ENCODE results near the gene NEU4. TPM values are rescaled to one million over a fixed set of nuclear protein-coding genes. Genes with fewer than 3 reads are reported as not detected.

NEU4 gene
- total and polyA plus RNA-seq, 2 of the 4 experiments (the other 2 are of a cell fraction), result not detected

- Histone ChIP-seq H3K4me3 (ENCODE audit: insufficient read depth, low read depth, low read length) (no peak overlapping the region), H4K20me1 (ENCODE audit: insufficient read depth, low read length) (no peaks in the 10 kb centered on the region; the same call in 1 of the 2 replicates), H3K56ac (ENCODE audit: extremely low read depth, insufficient read depth, low read length) (no peak overlapping the region), H2AK9ac (replicated peaks; ENCODE audit: low read depth, low read length, poor library complexity) (no peak overlapping the region), H3K9me3 (ENCODE audit: control insufficient read depth, insufficient read depth, low read length) (no peaks in the 10 kb centered on the region), H4K8ac (ENCODE audit: low read depth in 2 of 2, low read length in 2 of 2) (no peak overlapping the region), H3K4ac (ENCODE audit: low read depth, low read length) (no peak overlapping the region), H3K4me1 (ENCODE audit: control insufficient read depth, insufficient read depth, low read length) (no peaks in the 10 kb centered on the region), H3K14ac (replicated peaks; ENCODE audit: low read depth, low read length) (no peak overlapping the region), H3K4me2 (ENCODE audit: low read depth, low read length) (no peak overlapping the region), H2BK15ac (ENCODE audit: low read depth, low read length) (no peak overlapping the region), H2BK120ac (ENCODE audit: low read depth, low read length) (no peak overlapping the region), H3K27me3 (ENCODE audit: control insufficient read depth, insufficient read depth, low read length) (peaks cover 16% of the 10 kb centered on the region; the same call in 1 of the 2 replicates), H3K27ac (ENCODE audit: insufficient read depth, low read length) (no peak overlapping the region), H2BK20ac (ENCODE audit: low read depth, low read length) (no peak overlapping the region), H3K79me1 (ENCODE audit: low read depth in 1 of 2, low read length in 2 of 2) (no peaks in the 10 kb centered on the region), H2AK5ac (ENCODE audit: low read depth, low read length) (no peak overlapping the region), H3K18ac (ENCODE audit: low read depth, low read length) (no peak overlapping the region), H3K36me3 (ENCODE audit: control insufficient read depth, insufficient read depth, low read length) (no peaks in the 10 kb centered on the region), H3K9ac (ENCODE audit: low read depth, low read length) (no peak overlapping the region), H2AFZ (replicated peaks; ENCODE audit: low read length, poor library complexity) (no peak overlapping the region), H2BK5ac (ENCODE audit: low read depth, low read length, poor library complexity, severe bottlenecking) (no peak overlapping the region), H3K23ac (ENCODE audit: low read depth, low read length) (no peak overlapping the region), H4K5ac (ENCODE audit: low read depth, low read length) (no peak overlapping the region), H3K9me1 (ENCODE audit: insufficient read depth, low read length) (no peaks in the 10 kb centered on the region), H4K91ac (ENCODE audit: insufficient read depth, low read depth, low read length) (no peak overlapping the region)
- ChIA-PET POLR2A (ENCODE audit: unreplicated experiment) (no interaction called here), CTCF (no interaction called here)
- DNase-seq, result no peak
- BruUV-seq (replicated peaks), result no TSS peak
- no peak for ATAC-seq (ENCODE audit: low read depth)
- whole genome bisulfite sequencing, 2 experiments (ENCODE audit: extremely low coverage in 2 of 2, insufficient read length in 1 of 2), result 17% methylated on average over 1 of the region's 16 CpGs; no CpG with 5 or more reads in 1 of the 2 experiments
- dilution Hi-C loops (cut with HindIII; ENCODE audit: low sequenced_read_pairs, unreplicated experiment), result no loop called here
- intact Hi-C loops (cut with micrococcal nuclease), result no loop called here
- in situ Hi-C loops (cut with MboI; ENCODE audit: low sequenced_read_pairs), result no loop called here
- TF ChIP-seq CTCF (conservative IDR thresholded peaks at IDR 0.05; ENCODE audit: low read depth, low read length), result no peak
- TF ChIP-seq MAFK (IDR thresholded peaks at IDR 0.05; ENCODE audit: low read depth, low read length), result no peak
- TF ChIP-seq SMC3 (IDR thresholded peaks at IDR 0.05; ENCODE audit: low read depth, low read length), result no peak
- no peak for TF ChIP-seq MAZ (IDR thresholded peaks at IDR 0.05; ENCODE audit: borderline replicate concordance, low read depth, low read length)
- no peak for TF ChIP-seq NFE2L2 (IDR thresholded peaks at IDR 0.05; ENCODE audit: low read depth, low read length)
- TF ChIP-seq BHLHE40 (IDR thresholded peaks at IDR 0.05; ENCODE audit: low read depth, low read length), result no peak
- TF ChIP-seq USF2 (IDR thresholded peaks at IDR 0.05; ENCODE audit: low read depth, low read length), result no peak
Measured at GRCh38 chr2:241817126-241817820, 8.3 kb downstream of the NEU4 start.
